GM19397 (cell line): Measurements from ENCODE around the gene VWA8.
"Not testable (repeated sequence)": the region's sequence is repeated elsewhere in the genome, so short reads cannot be mapped to it uniquely, and the experiment has no call there.

Experiments
- ATAC-seq: cut with Tn5 transposase; IDR thresholded peaks from one replicate; pipeline ENCODE4 v1.9.1; 2021; ENCODE audit warnings: mild to moderate bottlenecking, moderate library complexity; ENCODE audit not compliant: unreplicated experiment

The VWA8 gene

GRCh38 chr13:41751734-41752445 lies 209.0 kb downstream of the VWA8 start:
- no peak for ATAC-seq

DNA sequence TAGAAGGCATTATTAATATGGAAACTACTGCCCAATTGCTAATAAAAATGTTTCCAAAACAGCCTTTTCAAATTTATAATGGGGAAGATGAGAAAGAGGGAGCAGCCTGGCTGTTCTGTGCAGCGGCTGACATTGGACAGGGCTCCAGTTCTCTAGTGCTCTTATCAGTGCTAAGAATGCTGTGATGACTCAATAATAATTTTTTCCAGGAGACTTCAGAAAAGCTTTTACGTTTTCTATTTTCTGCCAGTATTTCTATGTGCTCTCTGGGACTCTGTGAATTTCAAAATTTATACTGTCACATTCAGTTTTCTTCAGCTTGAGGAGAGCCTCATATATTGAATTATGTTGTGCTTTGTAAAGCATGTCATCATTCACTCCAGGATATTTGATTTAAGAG lies 209.6 kb downstream of the VWA8 start:
- no peak for ATAC-seq

DNA sequence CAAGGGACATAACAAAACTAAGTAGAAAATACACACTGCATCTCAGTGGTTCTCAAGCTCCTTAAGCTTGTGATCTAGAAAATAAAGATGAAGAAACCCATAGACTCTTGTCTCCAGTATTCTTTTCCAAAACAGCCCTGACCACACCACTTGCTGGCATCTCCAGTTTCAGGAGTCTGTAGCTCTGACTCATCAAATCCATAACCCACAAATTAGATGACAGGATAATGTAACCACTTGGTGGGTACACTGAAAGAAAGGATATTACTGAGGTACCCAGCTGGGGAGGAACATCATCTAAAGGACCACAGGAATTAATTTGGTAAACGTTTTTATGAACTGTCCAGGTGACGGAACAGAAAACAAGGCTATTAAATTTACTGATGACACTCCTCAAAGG lies 214.7 kb downstream of the VWA8 start:
- ATAC-seq, result no peak

GRCh38 chr13:41745496-41745895 lies 215.4 kb downstream of the VWA8 start:
- not testable (repeated sequence) for ATAC-seq

DNA sequence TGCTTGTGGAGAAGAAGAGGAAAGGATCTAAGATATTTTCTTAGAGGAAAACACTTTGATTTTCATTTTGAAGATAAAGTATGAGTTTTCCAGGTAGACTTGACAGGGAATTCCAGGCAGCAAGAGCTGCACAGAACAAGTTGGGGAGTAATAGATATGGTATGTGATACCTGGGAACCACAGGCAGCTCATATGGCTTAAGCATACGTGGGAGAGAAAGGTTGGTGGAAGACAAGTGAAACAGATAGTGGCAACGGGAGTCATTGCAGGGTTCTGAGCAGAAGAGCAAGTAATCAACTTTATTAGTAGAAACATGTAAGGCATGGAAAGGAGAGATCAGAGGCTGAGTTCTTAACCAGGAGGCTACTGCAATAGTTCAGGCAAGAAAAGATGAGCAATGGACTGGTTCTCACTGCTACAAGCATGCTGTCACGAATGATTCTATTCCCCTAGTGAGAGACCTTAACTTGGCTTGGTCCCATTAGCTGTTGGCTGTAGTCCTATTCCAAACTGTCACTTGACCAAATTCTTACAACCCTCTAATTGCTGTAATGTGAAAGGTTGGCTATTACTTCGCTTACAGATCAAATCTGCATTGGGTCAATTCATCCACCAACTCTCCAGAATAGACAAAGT lies 217.9 kb downstream of the VWA8 start:
- ATAC-seq, result no peak

- ATAC-seq, result no peak
These were observed 220.4 kb downstream of the VWA8 start for GRCh38 chr13:41740479-41740878.

GRCh38 chr13:41722684-41723535 lies 238.0 kb downstream of the VWA8 start:
- ATAC-seq, result no peak

- ATAC-seq, result no peak
These were observed 239.9 kb downstream of the VWA8 start for GRCh38 chr13:41720839-41721561.

DNA sequence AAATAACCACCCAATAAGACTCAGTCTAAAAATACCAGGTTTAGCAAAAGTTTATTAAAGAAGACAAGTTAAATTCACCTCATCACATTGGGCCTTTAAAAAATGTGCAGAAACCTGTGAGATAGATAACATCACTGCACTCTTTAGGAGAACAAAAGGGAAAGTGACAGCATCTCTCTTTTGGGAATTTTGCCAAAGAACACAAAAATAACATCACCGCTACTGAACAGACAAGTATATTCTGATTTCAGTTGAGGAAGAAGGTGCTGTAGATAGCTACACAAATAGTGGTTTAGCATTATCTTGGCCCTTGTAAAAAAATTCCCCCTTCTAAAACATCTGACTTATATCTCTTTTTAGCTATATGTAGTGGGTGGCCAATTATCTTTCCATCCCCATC lies 244.7 kb downstream of the VWA8 start:
- no peak for ATAC-seq

GRCh38 chr13:41713405-41713804 lies 247.5 kb downstream of the VWA8 start:
- ATAC-seq, result no peak

DNA sequence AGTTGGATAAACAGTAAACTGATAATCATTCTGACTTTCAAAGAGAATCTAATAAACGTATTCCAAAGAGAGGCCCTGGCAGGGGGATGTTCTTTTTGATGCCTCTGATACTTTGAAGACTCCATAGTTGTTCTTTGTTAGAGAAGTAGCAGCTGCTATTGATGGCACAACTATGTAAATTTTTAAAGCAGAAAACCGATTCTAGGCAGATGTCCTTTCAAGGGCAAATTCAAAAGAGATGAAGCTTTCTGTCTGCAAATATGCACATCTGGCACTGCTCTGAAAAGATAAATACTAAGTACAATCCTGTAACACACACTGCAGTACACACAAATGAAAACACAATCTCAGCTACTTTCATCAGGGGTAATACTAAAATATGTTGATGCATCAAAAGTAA lies 250.1 kb downstream of the VWA8 start:
- ATAC-seq, result no peak

DNA sequence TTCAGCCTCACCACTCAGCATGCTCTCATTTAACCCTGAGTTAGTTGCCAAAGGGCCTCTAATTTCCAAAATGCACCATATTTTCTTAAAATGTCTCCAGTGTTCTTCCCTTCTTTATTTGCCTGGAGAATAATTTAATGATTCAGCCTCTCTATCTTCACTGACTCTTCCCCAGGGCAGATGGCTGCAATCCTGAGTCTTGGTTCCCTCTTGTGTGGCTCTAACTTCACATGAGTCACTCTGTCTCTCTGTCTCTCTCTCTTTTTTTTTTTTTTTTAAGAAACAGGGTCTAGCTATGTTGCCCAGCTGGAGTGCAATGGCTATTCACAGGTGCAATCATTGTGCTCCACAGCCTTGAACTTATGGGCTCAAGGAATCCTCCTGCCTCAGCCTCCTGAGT lies 251.4 kb downstream of the VWA8 start:
- no peak for ATAC-seq

GRCh38 chr13:41708713-41709112 lies 252.2 kb downstream of the VWA8 start:
- ATAC-seq, result no peak

- no peak for ATAC-seq
These were observed 253.6 kb downstream of the VWA8 start for GRCh38 chr13:41707194-41707821.

DNA sequence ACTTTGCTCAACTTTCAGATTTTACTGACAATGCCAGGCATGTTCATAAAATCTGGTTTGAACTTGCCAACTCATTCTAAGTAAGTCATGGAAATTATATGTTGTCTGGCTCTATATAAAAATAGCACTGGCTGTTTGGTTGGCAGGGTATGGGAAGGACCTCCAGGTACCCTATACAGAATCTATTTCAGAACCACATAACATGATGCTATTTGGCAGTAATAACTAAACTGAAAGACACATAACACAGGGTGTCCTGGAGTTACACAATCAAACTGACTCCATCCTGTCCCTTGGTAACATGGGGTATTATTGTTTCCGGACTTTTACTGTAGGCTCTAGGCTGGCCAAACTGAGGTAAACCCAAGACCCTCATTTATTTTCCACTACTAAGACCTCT lies 254.8 kb downstream of the VWA8 start:
- no peak for ATAC-seq

- no peak for ATAC-seq
These were observed 258.4 kb downstream of the VWA8 start for GRCh38 chr13:41702540-41702939.

DNA sequence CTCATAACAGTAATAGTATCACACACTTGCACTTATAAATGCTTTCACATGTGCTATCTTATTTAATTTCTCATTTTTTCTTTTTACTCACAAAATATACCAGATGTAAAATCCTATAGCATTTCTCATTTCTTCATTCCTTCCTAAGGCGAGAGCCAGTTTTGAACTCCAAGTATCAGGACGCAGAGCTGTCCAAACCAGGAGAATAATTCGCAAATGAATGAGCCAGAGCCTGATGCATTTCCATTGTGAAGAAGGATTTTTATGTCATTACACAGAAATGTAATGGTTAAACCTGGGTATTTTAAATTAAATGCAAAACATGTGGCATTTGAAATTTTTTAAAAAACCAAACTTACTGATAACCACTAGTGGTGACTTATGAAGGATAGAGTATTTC lies 259.2 kb downstream of the VWA8 start:
- ATAC-seq, result no peak

- ATAC-seq, result no peak
These were observed 260.1 kb downstream of the VWA8 start for GRCh38 chr13:41700790-41701310.

DNA sequence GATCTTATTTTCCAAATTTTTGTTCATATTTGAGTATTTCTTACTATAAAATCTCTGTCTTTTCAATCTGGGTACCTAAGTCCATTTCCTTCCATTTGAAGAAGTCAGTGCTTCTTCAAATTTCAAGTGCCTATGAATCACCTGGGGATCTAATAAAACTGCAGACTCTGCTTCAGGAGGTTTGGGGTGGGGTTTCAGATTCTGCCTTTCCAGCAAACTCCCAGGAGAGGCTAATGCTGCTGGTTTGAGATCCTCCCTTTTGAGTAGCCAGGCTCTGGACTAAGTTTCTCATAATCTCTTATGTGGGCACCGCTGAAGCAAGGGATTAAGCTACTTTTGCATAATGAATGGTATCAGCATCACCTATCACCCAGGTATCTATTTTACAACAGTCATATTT lies 261.1 kb downstream of the VWA8 start:
- no peak for ATAC-seq

DNA sequence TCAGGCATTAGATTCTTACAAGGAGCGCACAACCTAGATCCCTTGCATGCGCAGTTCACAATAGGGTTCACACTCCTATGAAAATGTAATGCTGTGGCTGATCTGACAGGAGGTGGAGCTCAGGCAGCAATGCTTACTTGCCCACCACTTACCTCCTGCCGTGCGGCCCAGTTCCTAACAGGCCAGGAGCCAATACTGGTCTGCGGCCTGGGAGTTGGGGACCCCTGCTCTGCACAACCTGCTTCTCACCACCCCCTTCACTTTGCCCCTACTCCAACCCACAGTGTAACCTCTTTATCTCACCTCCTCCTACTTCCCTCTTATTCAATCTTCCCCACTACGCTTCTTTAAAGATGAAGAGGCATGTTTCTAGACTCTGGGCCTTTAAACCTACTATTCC lies 263.3 kb downstream of the VWA8 start:
- no peak for ATAC-seq
